Measurements from ENCODE around the gene ANKRD11. TPM values are rescaled to one million over a fixed set of nuclear protein-coding genes. Genes with fewer than 3 reads are reported as not detected.

Gene ANKRD11
- total RNA-seq, 1 experiment from 2014 or later: 266 TPM

DNA sequence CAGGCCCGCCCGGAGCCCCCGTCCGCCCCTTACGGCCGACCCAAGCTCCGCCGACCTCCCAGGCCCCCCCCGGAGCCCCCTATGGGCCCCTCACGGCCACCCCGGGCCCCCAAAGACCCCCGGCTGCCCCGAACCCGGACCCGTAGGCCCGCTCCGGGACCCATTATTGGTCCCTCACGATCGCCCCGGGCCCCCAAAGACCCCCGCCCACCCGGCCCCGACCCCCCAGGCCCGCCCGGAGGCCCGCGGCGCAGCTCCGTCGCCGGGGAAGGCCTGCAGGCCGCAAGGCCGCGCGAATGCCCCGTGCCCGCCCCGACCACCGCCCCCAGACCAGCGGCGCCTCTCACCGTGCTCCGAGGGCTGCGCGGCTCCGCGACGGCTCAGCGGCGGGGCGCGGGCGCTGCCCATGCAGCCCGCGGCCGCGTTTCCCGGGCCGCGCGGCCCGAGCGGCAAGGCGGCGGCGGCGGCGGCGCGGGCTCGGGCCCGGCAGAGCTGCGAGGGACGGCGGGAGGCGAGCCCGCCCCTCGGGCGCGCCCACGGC is 393 bp downstream of the ANKRD11 start:
- intact Hi-C loops (cut with micrococcal nuclease): loop anchor here (2.0 to 5.0 kb wide), 3 partner anchors 15 to 158 kb away; no protein-coding TSS in a partner anchor
- RAD21 ChIA-PET (ENCODE audit: low non-redundant PET in 1 of 2, low total read pairs in 2 of 2, uncharacterized antibody in 2 of 2, unreplicated experiment in 2 of 2): interaction anchor here in 1 of 2 experiments (0.6 kb wide), 1 partner anchor 169 kb away, joined by 3 read pairs; no protein-coding TSS in a partner anchor
- H3K9me2 ChIP-seq (ENCODE audit: insufficient read depth): no peaks in the 10 kb centered on the region
- no peaks in the 10 kb centered on the region for H3K27me3 ChIP-seq (ENCODE audit: insufficient read depth, low read length)
- peaks cover 20 to 39% of the 10 kb centered on the region in 2 experiments for H3K4me1 ChIP-seq (ENCODE audit: control insufficient read depth in 1 of 2, insufficient read depth in 2 of 2, low read length in 2 of 2)
- no TSS peak for BruUV-seq (replicated peaks)
- H3K79me2 ChIP-seq (ENCODE audit: insufficient read depth, low read length): peaks cover 61% of the 10 kb centered on the region
- peaks cover 36% of the 10 kb centered on the region; the same call in 1 of the 2 replicates for H4K20me1 ChIP-seq (ENCODE audit: insufficient read depth)
- no peaks in the 10 kb centered on the region; a peak in 1 of 4 replicates for H3K36me3 ChIP-seq (ENCODE audit: control insufficient read depth in 1 of 2, insufficient read depth in 2 of 2, low read length in 2 of 2)
- CTCF ChIA-PET: interaction anchor here (0.6 kb wide), 2 partner anchors 126 to 146 kb away, joined by 3 to 4 read pairs; no protein-coding TSS in a partner anchor
- no peak for ATAC-seq
- TF ChIP-seq, protein P1, sequence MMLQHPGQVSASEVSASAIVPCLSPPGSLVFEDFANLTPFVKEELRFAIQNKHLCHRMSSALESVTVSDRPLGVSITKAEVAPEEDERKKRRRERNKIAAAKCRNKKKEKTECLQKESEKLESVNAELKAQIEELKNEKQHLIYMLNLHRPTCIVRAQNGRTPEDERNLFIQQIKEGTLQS (IDR thresholded peaks at IDR 0.05): no peak
- peak; percentile 98 for TF ChIP-seq ZFX (IDR thresholded peaks at IDR 0.05)
- H3K27ac ChIP-seq (ENCODE audit: low read depth, low read length): peak overlapping the region; percentile 95; the same call in 1 of the 2 replicates
- DNase-seq (ENCODE audit: low read depth, low spot score): no peak
- H3K9me3 ChIP-seq (ENCODE audit: control insufficient read depth in 1 of 2, insufficient read depth in 1 of 2, low read depth in 1 of 2, low read length in 2 of 2): no peaks in the 10 kb centered on the region
- H3K4me2 ChIP-seq (ENCODE audit: low read length): peak overlapping the region; percentile 81; the same call in 1 of the 2 replicates
- POLR2A ChIA-PET: no interaction called here
- no peak overlapping the region for H2AFZ ChIP-seq (ENCODE audit: low read depth, low read length, poor library complexity, severe bottlenecking)
- peak overlapping the region; percentile 77 for H3K9ac ChIP-seq (ENCODE audit: low read length)
- peak overlapping the region; percentile 59 to 74 for H3K4me3 ChIP-seq (replicated peaks in 1 of 2; ENCODE audit: low read depth in 1 of 2, low read length in 2 of 2)

DNA sequence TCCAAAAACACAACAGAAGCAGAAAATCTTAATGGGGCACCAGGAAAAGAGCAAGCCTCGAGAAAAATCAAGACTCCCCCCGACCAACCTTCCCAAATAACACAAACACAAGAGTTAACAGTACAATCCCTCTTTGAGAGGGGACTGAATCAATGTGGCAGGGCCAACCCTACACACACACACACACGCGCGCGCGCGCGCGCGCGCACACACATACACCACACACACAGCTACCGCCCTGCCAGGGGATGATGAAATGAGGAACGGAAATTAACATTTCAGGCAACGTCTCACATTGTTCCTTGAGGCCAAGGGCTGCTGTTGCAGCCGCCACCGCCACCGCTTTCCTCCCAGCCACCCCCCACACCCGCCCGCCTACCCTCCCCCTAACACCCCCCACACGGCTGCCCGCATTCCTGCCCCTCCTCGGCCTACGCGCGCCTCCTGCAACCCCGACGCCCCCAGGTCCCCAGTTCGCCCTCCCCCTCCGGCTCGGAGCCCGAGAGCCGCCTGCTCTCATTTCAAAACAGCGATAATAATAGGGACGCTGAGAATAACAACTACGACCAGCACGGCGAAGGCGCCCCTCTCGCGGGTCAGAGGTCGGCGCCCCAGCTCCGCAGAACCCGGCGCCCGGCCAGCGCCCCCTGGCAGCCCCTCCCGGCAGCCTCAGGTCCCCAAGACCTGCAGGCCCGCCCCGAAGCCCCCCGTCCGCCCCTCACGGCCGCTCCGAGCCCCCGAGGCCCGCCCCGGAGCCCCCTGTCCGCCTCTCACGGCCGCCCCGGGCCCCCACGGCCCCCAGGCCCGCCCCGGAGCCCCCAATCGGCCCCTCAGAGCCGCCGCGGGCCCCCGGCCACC is 1.1 kb downstream of the ANKRD11 start:
- Histone ChIP-seq H3K4me1 (ENCODE audit: control insufficient read depth in 1 of 2, insufficient read depth in 2 of 2, low read length in 2 of 2) (peaks cover 20 to 34% of the 10 kb centered on the region in 2 experiments), H3K4me3 (replicated peaks in 1 of 2; ENCODE audit: low read depth in 1 of 2, low read length in 2 of 2) (peak overlapping the region; percentile 59 to 74), H3K27me3 (ENCODE audit: insufficient read depth, low read length) (no peaks in the 10 kb centered on the region), H3K27ac (ENCODE audit: low read depth, low read length) (peak overlapping the region; percentile 61), H3K9me3 (ENCODE audit: control insufficient read depth in 1 of 2, insufficient read depth in 1 of 2, low read depth in 1 of 2, low read length in 2 of 2) (no peaks in the 10 kb centered on the region), H3K9ac (ENCODE audit: low read length) (peak overlapping the region; percentile 77), H3K9me2 (ENCODE audit: insufficient read depth) (no peaks in the 10 kb centered on the region), H3K79me2 (ENCODE audit: insufficient read depth, low read length) (peaks cover 68% of the 10 kb centered on the region), H3K4me2 (ENCODE audit: low read length) (peak overlapping the region; percentile 81), H4K20me1 (ENCODE audit: insufficient read depth) (peaks cover 43% of the 10 kb centered on the region; the same call in 1 of the 2 replicates), H3K36me3 (ENCODE audit: control insufficient read depth in 1 of 2, insufficient read depth in 2 of 2, low read length in 2 of 2) (no peaks in the 10 kb centered on the region; a peak in 1 of 4 replicates), H2AFZ (ENCODE audit: low read depth, low read length, poor library complexity, severe bottlenecking) (no peak overlapping the region)
- RAD21 ChIA-PET (ENCODE audit: low non-redundant PET in 1 of 2, low total read pairs in 2 of 2, uncharacterized antibody in 2 of 2, unreplicated experiment in 2 of 2): no interaction called here
- POLR2A ChIA-PET: no interaction called here
- intact Hi-C loops (cut with micrococcal nuclease): loop anchor here (5.0 kb wide), 1 partner anchor 157 kb away; no protein-coding TSS in a partner anchor
- CTCF ChIA-PET: no interaction called here
- ATAC-seq (peak; percentile 23), DNase-seq (ENCODE audit: low read depth, low spot score) (peak; percentile 85)
- BruUV-seq (replicated peaks): no TSS peak
- TF ChIP-seq RAD21 (IDR thresholded peaks at IDR 0.05; ENCODE audit: low read depth): no peak
- no peak for TF ChIP-seq CEBPB (IDR thresholded peaks at IDR 0.05; ENCODE audit: low read depth)
- TF ChIP-seq ZFX (IDR thresholded peaks at IDR 0.05): no peak
- peak; percentile 37 for TF ChIP-seq YY1 (IDR thresholded peaks at IDR 0.05; ENCODE audit: extremely low read depth, insufficient replicate concordance, low read depth, low read length)
- TF ChIP-seq, protein P2, sequence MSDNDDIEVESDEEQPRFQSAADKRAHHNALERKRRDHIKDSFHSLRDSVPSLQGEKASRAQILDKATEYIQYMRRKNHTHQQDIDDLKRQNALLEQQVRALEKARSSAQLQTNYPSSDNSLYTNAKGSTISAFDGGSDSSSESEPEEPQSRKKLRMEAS (IDR thresholded peaks at IDR 0.05): no peak
- TF ChIP-seq, protein P1 (IDR thresholded peaks at IDR 0.05): no peak
- TF ChIP-seq FOSL1 (IDR thresholded peaks at IDR 0.05; ENCODE audit: low read depth): no peak
- TF ChIP-seq EZH2 (IDR thresholded peaks at IDR 0.05): no peak
- TF ChIP-seq POLR2AphosphoS5 (IDR thresholded peaks at IDR 0.05; ENCODE audit: low read depth, low read length): peak; percentile 85
- TF ChIP-seq EGR1 (IDR thresholded peaks at IDR 0.05; ENCODE audit: low read depth): no peak
- TF ChIP-seq ELF1 (IDR thresholded peaks at IDR 0.05; ENCODE audit: borderline replicate concordance, low read depth): no peak
- no peak for TF ChIP-seq CBX3 (IDR thresholded peaks at IDR 0.05; ENCODE audit: low read depth)
- TF ChIP-seq, protein P3, sequence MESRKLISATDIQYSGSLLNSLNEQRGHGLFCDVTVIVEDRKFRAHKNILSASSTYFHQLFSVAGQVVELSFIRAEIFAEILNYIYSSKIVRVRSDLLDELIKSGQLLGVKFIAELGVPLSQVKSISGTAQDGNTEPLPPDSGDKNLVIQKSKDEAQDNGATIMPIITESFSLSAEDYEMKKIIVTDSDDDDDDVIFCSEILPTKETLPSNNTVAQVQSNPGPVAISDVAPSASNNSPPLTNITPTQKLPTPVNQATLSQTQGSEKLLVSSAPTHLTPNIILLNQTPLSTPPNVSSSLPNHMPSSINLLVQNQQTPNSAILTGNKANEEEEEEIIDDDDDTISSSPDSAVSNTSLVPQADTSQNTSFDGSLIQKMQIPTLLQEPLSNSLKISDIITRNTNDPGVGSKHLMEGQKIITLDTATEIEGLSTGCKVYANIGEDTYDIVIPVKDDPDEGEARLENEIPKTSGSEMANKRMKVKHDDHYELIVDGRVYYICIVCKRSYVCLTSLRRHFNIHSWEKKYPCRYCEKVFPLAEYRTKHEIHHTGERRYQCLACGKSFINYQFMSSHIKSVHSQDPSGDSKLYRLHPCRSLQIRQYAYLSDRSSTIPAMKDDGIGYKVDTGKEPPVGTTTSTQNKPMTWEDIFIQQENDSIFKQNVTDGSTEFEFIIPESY (IDR thresholded peaks at IDR 0.05; ENCODE audit: extremely low read depth, insufficient replicate concordance, low read length): no peak
- no peak for TF ChIP-seq JUND (IDR thresholded peaks at IDR 0.05)
- TF ChIP-seq TCF7L2 (IDR thresholded peaks at IDR 0.05; ENCODE audit: borderline replicate concordance, extremely low read depth, insufficient read depth, insufficient read length): peak; percentile 24
- TF ChIP-seq SRF (IDR thresholded peaks at IDR 0.05; ENCODE audit: low read depth): no peak

All from HCT116 (cell line).